ENCODE data around the gene TINAG.

The TINAG gene

GRCh38 chr6:54308289-54308985 is at the start of gene TINAG:
TINAG (plus strand) TSS chr6:54308441; CDS start chr6:54308551, 110 bp downstream.
- no peak for DNase-seq

GRCh38 chr6:54260025-54260424 is 48.2 kb upstream of the TINAG start:
- DNase-seq, result no peak

- no peak for DNase-seq
Observed at GRCh38 chr6:54262499-54262898, 45.7 kb upstream of the TINAG start.

- no peak for DNase-seq
Observed at GRCh38 chr6:54262971-54263370, 45.3 kb upstream of the TINAG start.

GRCh38 chr6:54264581-54265272 is 43.5 kb upstream of the TINAG start:
- DNase-seq, result no peak

GRCh38 chr6:54266400-54266923 is 41.8 kb upstream of the TINAG start:
- no peak for DNase-seq

- DNase-seq, result peak; percentile 51
Observed at GRCh38 chr6:54267798-54268197, 40.4 kb upstream of the TINAG start.

GRCh38 chr6:54273214-54273820 is 34.9 kb upstream of the TINAG start:
- DNase-seq, result no peak

GRCh38 chr6:54274383-54274782 is 33.9 kb upstream of the TINAG start:
- no peak for DNase-seq

GRCh38 chr6:54282186-54282585 is 26.1 kb upstream of the TINAG start:
- peak; percentile 93 for DNase-seq

- DNase-seq, result peak; percentile 57
Observed at GRCh38 chr6:54284161-54284860, 23.9 kb upstream of the TINAG start.

GRCh38 chr6:54285595-54285994 is 22.6 kb upstream of the TINAG start:
- DNase-seq, result no peak

- no peak for DNase-seq
Observed at GRCh38 chr6:54286141-54286540, 22.1 kb upstream of the TINAG start.

GRCh38 chr6:54288474-54288873 is 19.8 kb upstream of the TINAG start:
- no peak for DNase-seq

- DNase-seq, result no peak
Observed at GRCh38 chr6:54289426-54289825, 18.8 kb upstream of the TINAG start.

- peak; percentile 65 for DNase-seq
Observed at GRCh38 chr6:54291146-54291545, 17.1 kb upstream of the TINAG start.

- peak; percentile 68 for DNase-seq
Observed at GRCh38 chr6:54291738-54292137, 16.5 kb upstream of the TINAG start.

GRCh38 chr6:54294965-54295532 is 13.2 kb upstream of the TINAG start:
- DNase-seq, result no peak

- DNase-seq, result peak; percentile 47
Observed at GRCh38 chr6:54299542-54300269, 8.5 kb upstream of the TINAG start.

GRCh38 chr6:54301770-54302169 is 6.5 kb upstream of the TINAG start:
- no peak for DNase-seq

GRCh38 chr6:54307439-54307910 is 766 bp upstream of the TINAG start:
- DNase-seq, result no peak

GRCh38 chr6:54308986-54309315 is 710 bp downstream of the TINAG start:
- no peak for DNase-seq

Data from EL (cell line).